Glutamatergic neuron (in vitro differentiated cells): ENCODE results near the gene MRPS7. TPM values are rescaled to one million over a fixed set of nuclear protein-coding genes. Genes with fewer than 3 reads are reported as not detected.

Source experiments
- DNase-seq: peaks from one replicate; pipeline ENCODE4 v3.0.0; 2022
- H3K27ac Mint-ChIP-seq: one replicate; pipeline ENCODE4 v1.8.0; 2020; ENCODE audit warnings: mild to moderate bottlenecking, mixed read lengths, inconsistent platforms; ENCODE audit not compliant: unreplicated experiment
- H3K27me3 Mint-ChIP-seq: one replicate; pipeline ENCODE4 v1.8.0; 2020; ENCODE audit warnings: mild to moderate bottlenecking, moderate library complexity, mixed read lengths, inconsistent platforms; ENCODE audit not compliant: unreplicated experiment
- H3K36me3 Mint-ChIP-seq: one replicate; pipeline ENCODE4 v1.8.0; 2020; ENCODE audit warnings: mild to moderate bottlenecking, mixed read lengths, inconsistent platforms; ENCODE audit not compliant: unreplicated experiment
- H3K4me1 Mint-ChIP-seq: one replicate; pipeline ENCODE4 v1.8.0; 2020; ENCODE audit warnings: mild to moderate bottlenecking, low read depth, mixed read lengths, inconsistent platforms; ENCODE audit not compliant: unreplicated experiment
- H3K4me3 Mint-ChIP-seq: one replicate; pipeline ENCODE4 v1.8.0; 2020; ENCODE audit warnings: mild to moderate bottlenecking, mixed read lengths, inconsistent platforms; ENCODE audit not compliant: unreplicated experiment
- H3K9me3 Mint-ChIP-seq: one replicate; pipeline ENCODE4 v1.8.0; 2020; ENCODE audit warnings: mild to moderate bottlenecking, moderate library complexity, mixed read lengths, inconsistent platforms; ENCODE audit not compliant: unreplicated experiment
- total RNA-seq: library from RNA; stranded (reverse); fragmentation: NEBNext Ultra II Directional; extraction: Animal tissue kit (Norgen Biotek cat#: 25700); gene quantifications from one replicate; pipeline ENCODE4 v1.2.1, GENCODE V29; 2021; ENCODE audit not compliant: unreplicated experiment
- TF ChIP-seq, protein P1 (sequence below): fragments of 200-600 bp; sonication (generic); IDR thresholded peaks from one replicate; pipeline ENCODE4 v1.5.0; 2021; ENCODE audit not compliant: partially characterized antibody, unreplicated experiment

Gene MRPS7
- total RNA-seq, 1 donor from 2014 or later, result 48.8 TPM

DNA sequence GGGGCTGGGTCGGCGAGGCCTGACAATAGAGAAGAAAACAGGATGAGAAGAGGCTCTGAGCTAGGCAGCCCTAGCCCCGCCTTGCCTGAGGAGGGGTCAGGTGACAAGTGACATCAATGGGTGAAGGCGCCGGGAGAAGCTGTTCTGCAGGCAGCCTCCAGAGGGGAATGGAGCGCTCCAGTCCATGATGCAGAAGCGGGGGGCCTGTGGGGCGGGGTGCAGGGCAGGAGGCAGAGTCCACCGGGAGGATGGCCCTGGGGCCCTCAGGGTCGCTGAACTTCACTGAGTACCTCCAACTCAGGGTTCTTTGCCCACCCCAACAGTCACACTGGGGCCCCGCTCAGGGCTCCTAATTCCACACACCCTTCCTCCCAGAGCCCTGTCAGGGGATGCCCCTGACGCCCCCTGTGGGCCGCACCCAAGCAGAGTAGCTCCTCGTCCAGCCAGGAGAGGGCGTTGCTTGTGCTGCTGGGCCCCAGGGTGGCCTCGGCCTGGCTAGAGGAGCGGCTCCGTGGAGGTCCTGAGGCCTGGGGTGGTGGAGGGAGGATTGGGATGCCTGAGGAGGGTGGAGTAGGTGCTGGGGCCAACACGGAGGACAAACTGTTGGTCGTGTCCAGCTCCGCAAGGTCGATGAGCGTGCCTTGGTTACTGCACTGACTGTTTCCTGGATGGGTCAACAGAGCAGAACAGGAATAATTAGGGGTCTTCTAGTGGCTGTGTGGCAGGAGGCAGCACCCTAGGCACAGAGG, 21.1 kb upstream of the MRPS7 start:
- TF ChIP-seq, protein P1, sequence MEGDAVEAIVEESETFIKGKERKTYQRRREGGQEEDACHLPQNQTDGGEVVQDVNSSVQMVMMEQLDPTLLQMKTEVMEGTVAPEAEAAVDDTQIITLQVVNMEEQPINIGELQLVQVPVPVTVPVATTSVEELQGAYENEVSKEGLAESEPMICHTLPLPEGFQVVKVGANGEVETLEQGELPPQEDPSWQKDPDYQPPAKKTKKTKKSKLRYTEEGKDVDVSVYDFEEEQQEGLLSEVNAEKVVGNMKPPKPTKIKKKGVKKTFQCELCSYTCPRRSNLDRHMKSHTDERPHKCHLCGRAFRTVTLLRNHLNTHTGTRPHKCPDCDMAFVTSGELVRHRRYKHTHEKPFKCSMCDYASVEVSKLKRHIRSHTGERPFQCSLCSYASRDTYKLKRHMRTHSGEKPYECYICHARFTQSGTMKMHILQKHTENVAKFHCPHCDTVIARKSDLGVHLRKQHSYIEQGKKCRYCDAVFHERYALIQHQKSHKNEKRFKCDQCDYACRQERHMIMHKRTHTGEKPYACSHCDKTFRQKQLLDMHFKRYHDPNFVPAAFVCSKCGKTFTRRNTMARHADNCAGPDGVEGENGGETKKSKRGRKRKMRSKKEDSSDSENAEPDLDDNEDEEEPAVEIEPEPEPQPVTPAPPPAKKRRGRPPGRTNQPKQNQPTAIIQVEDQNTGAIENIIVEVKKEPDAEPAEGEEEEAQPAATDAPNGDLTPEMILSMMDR, result peak; percentile 42
- Mint-ChIP-seq H3K27me3 (peaks cover 5% of the 10 kb centered on the region), H3K36me3 (no peaks in the 10 kb centered on the region), H3K4me3 (no peak overlapping the region), H3K4me1 (no peaks in the 10 kb centered on the region), H3K9me3 (peaks cover 6% of the 10 kb centered on the region), H3K27ac (peak overlapping the region; percentile 43)
- DNase-seq, result peak; percentile 60

DNA sequence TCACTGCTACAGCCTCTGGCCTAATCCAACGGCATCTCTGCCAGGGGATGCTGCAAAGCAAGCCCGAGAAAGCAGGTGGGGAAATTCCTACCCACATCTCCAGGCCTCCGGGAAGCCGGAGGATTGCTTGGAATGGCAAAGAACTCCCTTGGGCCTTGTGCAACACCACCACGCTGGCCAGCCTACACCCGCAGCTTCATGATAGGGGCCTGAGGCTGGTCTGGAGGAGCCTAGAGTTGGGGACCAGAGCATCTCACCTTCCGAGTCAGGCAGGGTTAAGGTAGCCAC, 20.6 kb upstream of the MRPS7 start:
- no peak overlapping the region for H3K4me3 Mint-ChIP-seq
- peaks cover 5% of the 10 kb centered on the region for H3K27me3 Mint-ChIP-seq
- no peak for DNase-seq
- peaks cover 6% of the 10 kb centered on the region for H3K9me3 Mint-ChIP-seq
- H3K36me3 Mint-ChIP-seq, result no peaks in the 10 kb centered on the region
- no peak overlapping the region for H3K27ac Mint-ChIP-seq
- no peaks in the 10 kb centered on the region for H3K4me1 Mint-ChIP-seq
- TF ChIP-seq, protein P1, result no peak

DNA sequence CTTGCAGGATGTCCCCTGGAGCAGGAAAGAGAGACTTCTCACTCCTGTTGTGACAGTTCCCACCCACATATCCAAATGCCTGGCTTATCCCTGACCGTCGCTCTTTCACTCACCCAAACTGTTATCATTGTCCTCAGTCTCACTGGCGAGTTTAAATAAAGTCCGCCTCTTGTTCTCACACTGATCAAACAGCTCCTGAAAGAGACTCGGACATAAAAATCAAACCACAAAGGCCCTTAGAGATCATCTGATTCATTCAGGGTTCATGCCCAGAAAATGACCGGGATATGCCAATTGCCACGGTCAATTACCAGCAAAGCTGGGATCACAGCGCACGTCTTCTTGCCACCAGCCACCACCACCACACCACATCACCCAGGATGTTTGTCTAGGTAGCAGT, 20.2 kb upstream of the MRPS7 start:
- H3K4me3 Mint-ChIP-seq, result no peak overlapping the region
- no peaks in the 10 kb centered on the region for H3K36me3 Mint-ChIP-seq
- H3K9me3 Mint-ChIP-seq, result peaks cover 3% of the 10 kb centered on the region
- H3K27me3 Mint-ChIP-seq, result peaks cover 5% of the 10 kb centered on the region
- H3K4me1 Mint-ChIP-seq, result no peaks in the 10 kb centered on the region
- H3K27ac Mint-ChIP-seq, result no peak overlapping the region
- no peak for DNase-seq
- TF ChIP-seq, protein P1, result no peak

DNA sequence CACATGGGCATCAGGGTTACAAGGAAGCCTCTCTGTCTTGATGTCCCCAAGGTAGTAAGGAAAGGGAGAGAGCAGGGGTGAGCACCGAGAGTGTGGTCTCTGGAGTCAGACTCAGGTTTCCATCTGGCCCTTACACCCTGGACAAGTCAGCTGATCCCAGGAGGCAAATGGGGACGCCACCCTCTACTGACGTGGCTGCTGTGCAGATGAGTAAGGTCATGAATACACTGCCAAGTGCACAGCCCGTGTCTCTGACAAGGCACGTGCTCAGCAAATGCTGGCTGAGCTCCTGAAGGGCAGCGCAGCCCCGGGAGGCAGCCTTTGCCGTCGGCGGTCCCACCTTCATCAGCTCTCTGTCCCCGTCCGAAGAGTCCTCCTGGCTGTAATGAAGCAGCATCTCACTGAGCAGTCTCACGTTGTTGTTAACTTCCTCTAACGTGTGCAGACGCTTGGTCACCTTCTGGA, 19.7 kb upstream of the MRPS7 start:
- H3K36me3 Mint-ChIP-seq, result no peaks in the 10 kb centered on the region
- DNase-seq, result no peak
- peaks cover 5% of the 10 kb centered on the region for H3K27me3 Mint-ChIP-seq
- H3K27ac Mint-ChIP-seq, result no peak overlapping the region
- H3K9me3 Mint-ChIP-seq, result peaks cover 3% of the 10 kb centered on the region
- no peak overlapping the region for H3K4me3 Mint-ChIP-seq
- peaks cover 2% of the 10 kb centered on the region for H3K4me1 Mint-ChIP-seq
- TF ChIP-seq, protein P1, result no peak

DNA sequence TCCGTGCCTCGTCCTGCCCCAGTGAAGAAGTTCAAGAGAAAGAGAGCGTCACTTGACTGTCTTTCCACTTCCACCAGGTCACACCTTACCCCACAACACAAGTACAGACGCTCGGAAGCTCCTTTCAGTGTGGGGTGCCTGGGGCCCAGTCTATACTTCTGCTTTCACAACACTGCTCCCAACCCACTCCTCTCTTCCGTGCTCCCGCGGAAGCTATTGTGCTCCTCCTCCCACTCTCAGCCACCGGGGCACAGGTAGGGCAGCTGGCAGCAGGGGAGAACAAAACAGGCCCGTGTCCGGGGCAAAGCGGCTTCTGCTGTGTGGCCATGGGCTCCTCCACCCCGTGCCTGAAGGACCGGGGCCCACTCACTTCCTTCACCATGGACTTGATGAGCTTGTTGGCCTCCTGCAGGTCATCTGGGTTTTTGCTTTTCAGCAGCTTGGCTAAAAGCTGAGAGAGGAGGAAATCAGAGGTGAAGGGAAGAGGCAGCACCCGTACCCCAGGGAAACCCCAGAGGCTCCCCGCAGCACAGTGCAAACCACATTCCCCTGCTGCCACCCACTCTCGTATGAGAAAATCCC, 19.1 kb upstream of the MRPS7 start:
- no peak for DNase-seq
- no peak overlapping the region for H3K4me3 Mint-ChIP-seq
- H3K9me3 Mint-ChIP-seq, result peaks cover 3% of the 10 kb centered on the region
- TF ChIP-seq, protein P1, result no peak
- peaks cover 2% of the 10 kb centered on the region for H3K4me1 Mint-ChIP-seq
- no peaks in the 10 kb centered on the region for H3K36me3 Mint-ChIP-seq
- peaks cover 4% of the 10 kb centered on the region for H3K27me3 Mint-ChIP-seq
- no peak overlapping the region for H3K27ac Mint-ChIP-seq
